Smooth muscle cell of the brain vasculature (primary cell): ENCODE measurements around the gene RNF8.
"Not testable (repeated sequence)": the region's sequence is repeated elsewhere in the genome, so short reads cannot be mapped to it uniquely, and the experiment has no call there.

Source experiments
- DNase-seq: peaks from one replicate; pipeline ENCODE4 v3.0.0-alpha.2; 2012; ENCODE audit warnings: low read depth, low spot score

Gene RNF8

GRCh38 chr6:37353761-37354525 lies at the start of gene RNF8:
Gene RNF8, plus strand, starts transcription at chr6:37353983. Its CDS starts 182 bp downstream, at chr6:37354165.
- peak; percentile 64 for DNase-seq

- no peak for DNase-seq
These were observed 49.0 kb upstream of the RNF8 start for GRCh38 chr6:37304766-37305165.

- DNase-seq, result no peak
These were observed 47.9 kb upstream of the RNF8 start for GRCh38 chr6:37305841-37306425.

GRCh38 chr6:37306624-37307222 lies 47.1 kb upstream of the RNF8 start:
- DNase-seq, result no peak

GRCh38 chr6:37307484-37307883 lies 46.3 kb upstream of the RNF8 start:
- DNase-seq, result not testable (repeated sequence)

GRCh38 chr6:37308069-37308815 lies 45.5 kb upstream of the RNF8 start:
- DNase-seq, result no peak

GRCh38 chr6:37309046-37309445 lies 44.7 kb upstream of the RNF8 start:
- no peak for DNase-seq

GRCh38 chr6:37309692-37310091 lies 44.1 kb upstream of the RNF8 start:
- DNase-seq, result no peak

- no peak for DNase-seq
These were observed 42.8 kb upstream of the RNF8 start for GRCh38 chr6:37310966-37311365.

GRCh38 chr6:37311741-37312473 lies 41.9 kb upstream of the RNF8 start:
- DNase-seq, result no peak

GRCh38 chr6:37313723-37314486 lies 39.9 kb upstream of the RNF8 start:
- no peak for DNase-seq

GRCh38 chr6:37314487-37315156 lies 39.2 kb upstream of the RNF8 start:
- no peak for DNase-seq

- DNase-seq, result no peak
These were observed 38.6 kb upstream of the RNF8 start for GRCh38 chr6:37315157-37315515.

- no peak for DNase-seq
These were observed 37.7 kb upstream of the RNF8 start for GRCh38 chr6:37316071-37316470.

GRCh38 chr6:37317312-37318038 lies 36.3 kb upstream of the RNF8 start:
- DNase-seq, result no peak

GRCh38 chr6:37319156-37319555 lies 34.6 kb upstream of the RNF8 start:
- no peak for DNase-seq

- no peak for DNase-seq
These were observed 33.8 kb upstream of the RNF8 start for GRCh38 chr6:37319856-37320480.

GRCh38 chr6:37320646-37321045 lies 33.1 kb upstream of the RNF8 start:
- no peak for DNase-seq

- DNase-seq, result no peak
These were observed 32.7 kb upstream of the RNF8 start for GRCh38 chr6:37321101-37321500.
